COLO829 (cell line): Measurements from ENCODE around the gene KCNG3.

Source experiments
- DNase-seq: peaks from one replicate; pipeline ENCODE4 v3.0.0; 2012; ENCODE audit warnings: low spot score

KCNG3 gene

GRCh38 chr2:42493468-42494354 is at the start of gene KCNG3:
Gene KCNG3, minus strand, starts transcription at chr2:42493982. Its CDS starts 481 bp downstream, at chr2:42493501.
- DNase-seq: peak; percentile 33

DNA sequence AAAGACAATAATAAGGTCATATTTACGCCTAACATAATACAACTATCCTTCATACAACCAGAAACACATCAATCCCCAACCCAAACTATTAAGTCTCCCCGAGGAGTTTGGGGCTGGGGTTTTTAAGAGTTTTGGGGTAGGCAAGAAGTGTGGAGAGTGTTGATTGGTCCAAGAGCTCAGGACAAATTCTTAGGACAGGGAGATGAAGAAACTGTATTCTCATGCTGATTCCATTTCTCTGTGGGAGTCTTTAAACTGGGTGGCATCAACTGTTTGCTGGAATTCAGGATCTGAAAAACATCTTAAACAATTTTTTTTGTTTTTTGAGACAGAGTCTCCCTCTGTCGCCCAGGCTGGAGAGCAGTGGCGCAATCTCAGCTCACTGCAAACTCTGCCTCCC is 49.1 kb upstream of the KCNG3 start:
- no peak for DNase-seq

- DNase-seq: no peak
Observed at GRCh38 chr2:42537493-42537892, 43.7 kb upstream of the KCNG3 start.

- no peak for DNase-seq
Observed at GRCh38 chr2:42532397-42532796, 38.6 kb upstream of the KCNG3 start.

- no peak for DNase-seq
Observed at GRCh38 chr2:42523341-42523740, 29.6 kb upstream of the KCNG3 start.

- DNase-seq: no peak
Observed at GRCh38 chr2:42522035-42522434, 28.3 kb upstream of the KCNG3 start.

DNA sequence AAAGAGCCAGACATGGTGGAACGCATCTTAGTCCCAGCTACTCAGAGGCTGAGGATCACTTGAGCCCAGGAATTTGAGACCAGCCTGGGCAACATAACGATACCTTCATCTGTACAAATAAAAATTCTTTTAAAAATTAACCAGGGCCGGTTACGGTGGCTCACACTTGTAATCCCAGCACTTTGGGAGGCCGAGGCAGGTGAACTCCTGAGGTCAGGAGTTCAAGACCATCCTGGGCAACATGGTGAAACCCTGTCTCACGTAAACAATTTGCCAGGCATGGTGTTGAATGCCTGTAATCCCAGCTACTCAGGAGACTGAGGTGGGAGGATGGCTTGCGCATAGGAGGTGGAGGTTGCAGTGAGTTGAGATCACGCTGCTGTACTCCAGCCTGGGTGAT is 25.8 kb upstream of the KCNG3 start:
- no peak for DNase-seq

DNA sequence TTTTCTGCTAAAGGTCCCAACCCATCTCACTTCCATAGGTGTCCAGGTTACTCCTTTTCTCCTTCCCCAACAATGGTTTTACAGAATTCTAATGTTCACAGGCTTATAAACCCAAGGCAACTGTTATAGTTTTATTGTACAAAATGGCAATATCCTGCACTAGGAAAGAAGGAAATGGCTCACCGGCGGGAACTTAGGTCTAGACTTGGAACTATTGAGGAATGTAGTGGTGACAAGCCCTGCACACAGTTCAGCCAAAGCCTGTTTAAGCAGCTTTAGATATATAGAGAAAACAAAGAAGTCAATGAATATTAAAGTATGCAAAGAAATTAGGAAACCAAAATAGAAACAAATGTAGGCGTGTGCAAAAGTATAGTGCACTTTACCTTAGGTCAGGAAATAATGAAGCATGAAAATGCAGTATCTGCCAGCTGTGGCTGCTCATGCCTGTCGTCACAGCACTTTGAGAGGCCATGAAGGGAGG is 22.7 kb upstream of the KCNG3 start:
- DNase-seq: no peak

GRCh38 chr2:42513252-42513918 is 19.6 kb upstream of the KCNG3 start:
- peak; percentile 32 for DNase-seq

GRCh38 chr2:42510608-42511243 is 16.9 kb upstream of the KCNG3 start:
- peak; percentile 65 for DNase-seq

GRCh38 chr2:42510191-42510590 is 16.4 kb upstream of the KCNG3 start:
- no peak for DNase-seq

DNA sequence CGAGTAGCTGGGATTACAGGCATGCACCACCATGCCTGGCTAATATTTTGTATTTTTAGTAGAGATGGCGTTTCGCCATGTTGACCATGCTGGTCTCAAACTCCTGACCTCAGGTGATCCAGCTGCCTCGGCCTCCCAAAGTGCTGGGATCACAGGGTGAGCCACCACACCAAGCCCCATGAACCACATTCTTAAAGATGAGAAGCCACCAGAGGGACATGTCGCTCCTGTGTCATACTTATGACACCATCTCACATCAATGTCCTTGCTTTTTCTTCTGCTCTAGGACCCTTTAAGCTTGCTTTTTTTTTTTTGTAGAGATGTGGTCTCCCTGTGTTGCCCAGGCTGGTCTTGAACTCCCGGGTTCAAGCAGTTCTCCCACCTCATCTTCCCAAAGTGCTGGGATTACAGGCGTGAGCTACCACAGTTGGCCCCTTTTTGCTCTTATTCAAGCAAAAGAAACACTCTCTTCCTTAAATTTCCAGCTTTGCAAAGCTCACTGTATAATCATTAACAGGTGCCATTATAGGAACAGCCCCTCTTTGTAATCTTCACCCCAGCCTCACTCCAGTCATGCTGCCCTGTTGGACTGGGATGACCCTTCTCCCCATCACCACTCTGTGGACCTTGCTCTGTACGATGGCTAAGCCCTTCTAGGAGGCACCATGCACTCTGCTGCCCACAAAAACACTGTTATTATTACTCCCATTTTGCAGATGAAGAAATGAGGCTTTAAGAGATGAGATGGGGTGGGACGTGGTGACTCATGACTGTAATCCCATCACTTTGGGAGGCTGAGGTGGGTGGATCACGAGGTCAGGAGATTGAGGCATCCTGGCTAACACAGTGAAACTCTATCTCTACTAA is 10.8 kb upstream of the KCNG3 start:
- no peak for DNase-seq

- DNase-seq: no peak
Observed at GRCh38 chr2:42503291-42503690, 9.5 kb upstream of the KCNG3 start.

- no peak for DNase-seq
Observed at GRCh38 chr2:42498497-42498896, 4.7 kb upstream of the KCNG3 start.

- no peak for DNase-seq
Observed at GRCh38 chr2:42495611-42496010, 1.8 kb upstream of the KCNG3 start.

DNA sequence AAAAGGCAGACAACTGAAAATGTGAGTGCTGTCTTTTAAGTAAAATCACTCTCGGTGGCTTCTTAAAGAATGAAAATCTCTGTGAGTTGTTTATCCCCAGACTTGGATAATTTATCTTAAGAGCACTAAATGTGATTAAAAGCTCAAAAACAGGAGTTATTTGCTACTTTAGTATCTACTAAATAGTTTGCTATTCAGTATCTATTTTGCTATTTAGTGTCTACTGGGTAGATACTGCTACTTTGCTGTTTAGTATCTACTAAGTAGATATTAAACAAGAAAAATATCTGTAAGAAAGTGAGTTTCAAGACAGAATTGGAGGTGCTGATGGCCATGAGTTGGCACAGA is 1.4 kb upstream of the KCNG3 start:
- DNase-seq: no peak

- peak; percentile 67 for DNase-seq
Observed at GRCh38 chr2:42494355-42495233, 812 bp upstream of the KCNG3 start.

DNA sequence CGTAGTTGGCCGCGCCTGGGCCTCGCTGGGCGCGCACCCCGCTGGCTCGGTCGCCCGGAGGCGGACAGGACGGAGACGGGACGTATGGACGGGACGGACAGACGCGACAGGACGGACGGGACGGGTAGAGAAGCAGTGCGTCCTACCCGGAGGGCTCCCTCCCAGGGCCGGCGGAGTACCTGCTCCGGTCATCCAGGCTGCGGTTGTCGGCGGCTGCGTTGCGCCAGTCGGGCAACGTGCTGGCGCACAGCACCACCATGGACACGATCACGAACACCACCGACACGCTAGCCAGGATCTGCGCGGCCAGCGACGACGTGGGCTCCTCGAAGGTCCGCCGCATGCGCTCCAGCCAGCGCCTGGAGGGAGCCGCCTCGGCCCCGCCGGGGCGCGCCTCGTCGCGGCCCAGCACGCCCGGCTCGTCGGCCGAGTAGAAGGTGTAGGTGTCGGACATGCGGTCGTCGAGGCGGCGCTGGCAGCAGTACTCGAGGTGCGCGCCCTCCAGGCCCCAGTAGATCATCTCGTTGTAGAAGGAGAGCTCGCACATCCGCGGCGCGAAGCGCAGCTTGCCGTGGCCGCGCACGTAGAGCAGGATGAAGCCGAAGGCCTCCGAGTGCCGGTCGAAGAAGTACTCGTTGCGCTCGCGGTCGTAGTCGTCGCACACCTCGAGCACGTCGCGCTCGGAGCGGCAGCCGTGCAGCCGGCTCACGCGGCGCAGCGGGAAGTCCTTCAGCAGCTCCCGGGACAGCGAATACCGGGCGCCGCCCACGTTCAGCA is 903 bp downstream of the KCNG3 start:
- DNase-seq: no peak

GRCh38 chr2:42488297-42488696 is 5.5 kb downstream of the KCNG3 start:
- DNase-seq: no peak
